Activated CD8-positive, alpha-beta memory T cell treated with anti-CD3 and anti-CD28 coated beads, Interleukin-2, amount 50 U/mL, for 1 hour (primary cell): ENCODE results near the gene TMEM218.
"Not testable (repeated sequence)": the region's sequence is repeated elsewhere in the genome, so short reads cannot be mapped to it uniquely, and the experiment has no call there.

Source experiments
- DNase-seq: peaks from one replicate; pipeline ENCODE4 v3.0.0-alpha.2; 2020; ENCODE audit errors: extremely low read depth

TMEM218 gene

GRCh38 chr11:125090151-125090550, 21.3 kb downstream of the TMEM218 start:
- not testable (repeated sequence) for DNase-seq

GRCh38 chr11:125089481-125089880, 21.9 kb downstream of the TMEM218 start:
- not testable (repeated sequence) for DNase-seq

- no peak for DNase-seq
These were observed 22.6 kb downstream of the TMEM218 start for GRCh38 chr11:125088576-125089455.

GRCh38 chr11:125088123-125088522, 23.3 kb downstream of the TMEM218 start:
- no peak for DNase-seq

GRCh38 chr11:125086633-125087296, 24.7 kb downstream of the TMEM218 start:
- DNase-seq: no peak

- no peak for DNase-seq
These were observed 25.9 kb downstream of the TMEM218 start for GRCh38 chr11:125085301-125086081.

GRCh38 chr11:125084761-125085231, 26.6 kb downstream of the TMEM218 start:
- DNase-seq: no peak

GRCh38 chr11:125084057-125084416, 27.4 kb downstream of the TMEM218 start:
- no peak for DNase-seq

- no peak for DNase-seq
These were observed 27.9 kb downstream of the TMEM218 start for GRCh38 chr11:125083312-125084056.

- no peak for DNase-seq
These were observed 28.7 kb downstream of the TMEM218 start for GRCh38 chr11:125082611-125083311.

- DNase-seq: no peak
These were observed 29.4 kb downstream of the TMEM218 start for GRCh38 chr11:125082040-125082439.

- DNase-seq: no peak
These were observed 30.2 kb downstream of the TMEM218 start for GRCh38 chr11:125081098-125081798.

GRCh38 chr11:125080531-125080911, 30.9 kb downstream of the TMEM218 start:
- DNase-seq: no peak

- DNase-seq: no peak
These were observed 31.4 kb downstream of the TMEM218 start for GRCh38 chr11:125079878-125080530.

- DNase-seq: no peak
These were observed 32.1 kb downstream of the TMEM218 start for GRCh38 chr11:125079151-125079877.

GRCh38 chr11:125078516-125079140, 32.8 kb downstream of the TMEM218 start:
- DNase-seq: no peak

- no peak for DNase-seq
These were observed 33.4 kb downstream of the TMEM218 start for GRCh38 chr11:125078016-125078415.

GRCh38 chr11:125076378-125076945, 35.0 kb downstream of the TMEM218 start:
- DNase-seq: no peak
